Measurements from ENCODE around the gene RAET1G. TPM values are rescaled to one million over a fixed set of nuclear protein-coding genes. Genes with fewer than 3 reads are reported as not detected.

RAET1G gene
- total and polyA plus RNA-seq, 9 of the 15 experiments (the other 6 are each of a cell fraction or from before 2014, with no cell fraction given): 0.11 TPM; not detected in 8

DNA sequence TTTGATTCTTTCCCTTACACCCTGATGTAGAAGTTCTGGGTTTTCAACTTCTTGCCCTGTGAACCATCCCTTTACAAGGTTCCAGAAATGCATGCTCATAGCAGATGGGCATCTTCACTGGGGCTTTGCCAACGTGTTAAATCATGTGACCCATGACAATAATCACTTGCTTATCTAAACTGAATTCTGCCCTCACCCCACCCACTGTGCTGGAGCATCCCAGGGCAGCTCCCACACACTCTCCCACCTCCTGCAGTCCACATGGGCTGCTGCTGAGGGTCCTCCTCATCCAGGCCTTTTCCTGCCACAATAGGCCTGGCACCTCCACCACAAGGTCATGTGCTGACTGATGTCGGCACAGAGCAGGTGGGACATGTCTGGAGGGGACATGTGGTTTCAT is 45.1 kb upstream of the RAET1G start (continued):
- TF ChIP-seq, protein P1, sequence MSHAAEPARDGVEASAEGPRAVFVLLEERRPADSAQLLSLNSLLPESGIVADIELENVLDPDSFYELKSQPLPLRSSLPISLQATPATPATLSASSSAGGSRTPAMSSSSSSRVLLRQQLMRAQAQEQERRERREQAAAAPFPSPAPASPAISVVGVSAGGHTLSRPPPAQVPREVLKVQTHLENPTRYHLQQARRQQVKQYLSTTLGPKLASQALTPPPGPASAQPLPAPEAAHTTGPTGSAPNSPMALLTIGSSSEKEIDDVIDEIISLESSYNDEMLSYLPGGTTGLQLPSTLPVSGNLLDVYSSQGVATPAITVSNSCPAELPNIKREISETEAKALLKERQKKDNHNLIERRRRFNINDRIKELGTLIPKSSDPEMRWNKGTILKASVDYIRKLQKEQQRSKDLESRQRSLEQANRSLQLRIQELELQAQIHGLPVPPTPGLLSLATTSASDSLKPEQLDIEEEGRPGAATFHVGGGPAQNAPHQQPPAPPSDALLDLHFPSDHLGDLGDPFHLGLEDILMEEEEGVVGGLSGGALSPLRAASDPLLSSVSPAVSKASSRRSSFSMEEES (CRISPR knock-in tag; IDR thresholded peaks at IDR 0.05): peak; percentile 61

DNA sequence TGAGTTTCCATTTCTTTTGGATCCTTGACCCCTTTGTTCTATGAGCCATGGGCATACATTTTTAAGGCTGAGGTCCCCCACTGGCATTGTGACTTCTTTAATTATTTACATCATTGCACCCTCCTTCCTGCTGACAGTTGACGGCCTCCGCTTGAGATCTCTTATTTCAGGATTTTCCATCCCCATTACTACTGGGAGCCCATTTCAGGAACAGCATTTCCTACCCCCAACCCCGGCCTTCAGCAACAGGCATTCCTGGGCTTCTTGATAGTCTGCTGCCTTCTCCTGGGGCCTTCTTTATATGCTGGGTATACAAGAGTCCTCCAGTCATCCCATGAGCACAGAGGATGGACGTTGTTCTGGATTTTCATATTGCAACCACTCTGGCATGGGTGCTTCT is 44.7 kb upstream of the RAET1G start:
- no peaks in the 10 kb centered on the region for H3K79me2 ChIP-seq (ENCODE audit: control insufficient read depth, insufficient read depth, low read length)
- in situ Hi-C loops (cut with MboI): no loop called here
- no peaks in the 10 kb centered on the region; a peak in 2 of 5 replicates for H3K27me3 ChIP-seq (ENCODE audit: control insufficient read depth in 2 of 2, insufficient read depth in 2 of 2, low read length in 2 of 2)
- peaks cover 10% of the 10 kb centered on the region for H3K9me3 ChIP-seq (replicated peaks; ENCODE audit: control insufficient read depth, insufficient read depth, low read depth, low read length)
- no peak overlapping the region for H3K27ac ChIP-seq (ENCODE audit: extremely low read depth, low read depth, low read length)
- no peaks in the 10 kb centered on the region for H4K20me1 ChIP-seq (replicated peaks; ENCODE audit: control insufficient read depth, insufficient read depth, low read length)
- 29% methylated on average over 4 of the region's 4 CpGs for WGBS (ENCODE audit: insufficient coverage, low coverage, missing lambda C conversion rate)
- no peak for FAIRE-seq
- no peak overlapping the region for H3K4me2 ChIP-seq (ENCODE audit: insufficient read depth, low read length)
- peaks cover 9 to 20% of the 10 kb centered on the region in 2 experiments; a peak in 4 of 5 replicates for H3K4me1 ChIP-seq (replicated peaks in 1 of 2; ENCODE audit: control insufficient read depth in 2 of 2, insufficient read depth in 2 of 2, low read length in 2 of 2)
- H3K9me1 ChIP-seq (ENCODE audit: control insufficient read depth, insufficient read depth, low read length): no peaks in the 10 kb centered on the region
- ChIA-PET CTCF (ENCODE audit: low intra/inter-chr PET ratio) (no interaction called here), POLR2A (interaction anchor here (0.6 kb wide), 1 partner anchor 58 kb away, joined by 3 read pairs; no protein-coding TSS in a partner anchor)
- H3K9ac ChIP-seq (ENCODE audit: insufficient read depth in 1 of 2, low read depth in 2 of 2, low read length in 2 of 2): no peak overlapping the region
- no peak overlapping the region for H3K4me3 ChIP-seq
- H3K36me3 ChIP-seq (ENCODE audit: control insufficient read depth, insufficient read depth, low read length): no peaks in the 10 kb centered on the region
- intact Hi-C loops (cut with micrococcal nuclease): no loop called here
- DNase-seq (ENCODE audit: extremely low read depth in 1 of 4, low spot score in 3 of 4): no peak
- BruUV-seq (replicated peaks): no TSS peak
- ATAC-seq: no peak
- H2AFZ ChIP-seq (ENCODE audit: low read depth, low read length): no peak overlapping the region
- no peak for TF ChIP-seq EP400 (IDR thresholded peaks at IDR 0.05)
- TF ChIP-seq ZNF778 (CRISPR knock-in tag; IDR thresholded peaks at IDR 0.05): no peak
- no peak for TF ChIP-seq POU5F1 (IDR thresholded peaks at IDR 0.05; ENCODE audit: borderline replicate concordance, low read depth, low read length, partially characterized antibody)
- TF ChIP-seq ZNF3 (CRISPR knock-in tag; IDR thresholded peaks at IDR 0.05): no peak
- TF ChIP-seq HMGN3 (IDR thresholded peaks at IDR 0.05; ENCODE audit: borderline replicate concordance, extremely low read depth, insufficient read length, low read depth, low read length): no peak
- no peak for TF ChIP-seq FOXP1 (CRISPR knock-in tag; IDR thresholded peaks at IDR 0.05)
- TF ChIP-seq, protein P2, sequence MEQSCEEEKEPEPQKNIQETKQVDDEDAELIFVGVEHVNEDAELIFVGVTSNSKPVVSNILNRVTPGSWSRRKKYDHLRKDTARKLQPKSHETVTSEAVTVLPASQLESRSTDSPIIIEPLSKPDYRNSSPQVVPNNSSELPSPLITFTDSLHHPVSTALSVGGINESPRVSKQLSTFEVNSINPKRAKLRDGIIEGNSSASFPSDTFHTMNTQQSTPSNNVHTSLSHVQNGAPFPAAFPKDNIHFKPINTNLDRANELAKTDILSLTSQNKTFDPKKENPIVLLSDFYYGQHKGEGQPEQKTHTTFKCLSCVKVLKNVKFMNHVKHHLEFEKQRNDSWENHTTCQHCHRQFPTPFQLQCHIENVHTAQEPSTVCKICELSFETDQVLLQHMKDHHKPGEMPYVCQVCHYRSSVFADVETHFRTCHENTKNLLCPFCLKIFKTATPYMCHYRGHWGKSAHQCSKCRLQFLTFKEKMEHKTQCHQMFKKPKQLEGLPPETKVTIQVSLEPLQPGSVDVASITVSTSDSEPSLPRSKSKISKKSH (CRISPR knock-in tag; IDR thresholded peaks at IDR 0.05): no peak
- TF ChIP-seq TBL1XR1 (IDR thresholded peaks at IDR 0.05; ENCODE audit: low read length in 2 of 2): no peak
- no peak for TF ChIP-seq CBX3 (IDR thresholded peaks at IDR 0.05; ENCODE audit: borderline replicate concordance in 1 of 2, low read length in 2 of 2)
- TF ChIP-seq MEF2A (IDR thresholded peaks at IDR 0.05; ENCODE audit: control insufficient read depth, low read depth, low read length): no peak
- TF ChIP-seq, protein P3, sequence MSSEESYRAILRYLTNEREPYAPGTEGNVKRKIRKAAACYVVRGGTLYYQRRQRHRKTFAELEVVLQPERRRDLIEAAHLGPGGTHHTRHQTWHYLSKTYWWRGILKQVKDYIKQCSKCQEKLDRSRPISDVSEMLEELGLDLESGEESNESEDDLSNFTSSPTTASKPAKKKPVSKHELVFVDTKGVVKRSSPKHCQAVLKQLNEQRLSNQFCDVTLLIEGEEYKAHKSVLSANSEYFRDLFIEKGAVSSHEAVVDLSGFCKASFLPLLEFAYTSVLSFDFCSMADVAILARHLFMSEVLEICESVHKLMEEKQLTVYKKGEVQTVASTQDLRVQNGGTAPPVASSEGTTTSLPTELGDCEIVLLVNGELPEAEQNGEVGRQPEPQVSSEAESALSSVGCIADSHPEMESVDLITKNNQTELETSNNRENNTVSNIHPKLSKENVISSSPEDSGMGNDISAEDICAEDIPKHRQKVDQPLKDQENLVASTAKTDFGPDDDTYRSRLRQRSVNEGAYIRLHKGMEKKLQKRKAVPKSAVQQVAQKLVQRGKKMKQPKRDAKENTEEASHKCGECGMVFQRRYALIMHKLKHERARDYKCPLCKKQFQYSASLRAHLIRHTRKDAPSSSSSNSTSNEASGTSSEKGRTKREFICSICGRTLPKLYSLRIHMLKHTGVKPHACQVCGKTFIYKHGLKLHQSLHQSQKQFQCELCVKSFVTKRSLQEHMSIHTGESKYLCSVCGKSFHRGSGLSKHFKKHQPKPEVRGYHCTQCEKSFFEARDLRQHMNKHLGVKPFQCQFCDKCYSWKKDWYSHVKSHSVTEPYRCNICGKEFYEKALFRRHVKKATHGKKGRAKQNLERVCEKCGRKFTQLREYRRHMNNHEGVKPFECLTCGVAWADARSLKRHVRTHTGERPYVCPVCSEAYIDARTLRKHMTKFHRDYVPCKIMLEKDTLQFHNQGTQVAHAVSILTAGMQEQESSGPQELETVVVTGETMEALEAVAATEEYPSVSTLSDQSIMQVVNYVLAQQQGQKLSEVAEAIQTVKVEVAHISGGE (CRISPR knock-in tag; IDR thresholded peaks at IDR 0.05): no peak
